SK-N-SH treated with all-trans-retinoic acid at 6 μM for 48 hours (cell line): Measurements from ENCODE around the gene MSH6.

Experiments
- ATAC-seq: fragments of 200-7000 bp; cut with Tn5 transposase; 3 replicates; pipeline ENCODE4 v1.9.1; 2020; ENCODE audit warnings: mild to moderate bottlenecking, moderate library complexity
- BACH2 ChIP-seq: fragments of 250-450 bp; sonication (Bioruptor Pico); IDR thresholded peaks from 2 replicates; pipeline ENCODE4 v1.9.0; 2021; ENCODE audit warnings: mild to moderate bottlenecking, borderline replicate concordance
- CSDC2 ChIP-seq: fragments of 250-450 bp; sonication (Bioruptor Pico); IDR thresholded peaks from 2 replicates; pipeline ENCODE4 v1.5.0; 2020; ENCODE audit warnings: mild to moderate bottlenecking, moderate library complexity
- ESRRG ChIP-seq: fragments of 250-450 bp; sonication (Bioruptor Pico); IDR thresholded peaks from 2 replicates; pipeline ENCODE4 v1.6.1; 2021; ENCODE audit warnings: mild to moderate bottlenecking
- GLIS3 ChIP-seq: fragments of 250-450 bp; sonication (Bioruptor Pico); IDR thresholded peaks from 2 replicates; pipeline ENCODE4 v1.5.0; 2020; ENCODE audit warnings: mild to moderate bottlenecking, moderate library complexity
- ISL1 ChIP-seq: fragments of 250-450 bp; sonication (Bioruptor Pico); IDR thresholded peaks from 2 replicates; pipeline ENCODE4 v2.1.2; 2022; ENCODE audit warnings: mild to moderate bottlenecking, moderate library complexity
- OSR1 ChIP-seq: fragments of 250-450 bp; sonication (Bioruptor Pico); IDR thresholded peaks from 2 replicates; pipeline ENCODE4 v1.8.0; 2022; ENCODE audit warnings: moderate library complexity, mild to moderate bottlenecking, inconsistent platforms
- PPARA ChIP-seq: fragments of 250-450 bp; sonication (Bioruptor Pico); IDR thresholded peaks from 2 replicates; pipeline ENCODE4 v1.5.0; 2020; ENCODE audit warnings: mild to moderate bottlenecking, borderline replicate concordance
- RARB ChIP-seq: fragments of 250-450 bp; sonication (Bioruptor Pico); IDR thresholded peaks from 2 replicates; pipeline ENCODE4 v1.8.0; 2021; ENCODE audit warnings: mild to moderate bottlenecking, moderate library complexity
- SNAI2 ChIP-seq: fragments of 250-450 bp; sonication (Bioruptor Pico); IDR thresholded peaks from 2 replicates; pipeline ENCODE4 v1.5.0; 2020; ENCODE audit warnings: mild to moderate bottlenecking, moderate library complexity
- TCF4 ChIP-seq: fragments of 250-450 bp; sonication (Bioruptor Pico); IDR thresholded peaks from 2 replicates; pipeline ENCODE4 v1.8.0; 2021; ENCODE audit warnings: mild to moderate bottlenecking, moderate library complexity, borderline replicate concordance
- TOX ChIP-seq: fragments of 250-450 bp; sonication (Bioruptor Pico); IDR thresholded peaks from 2 replicates; pipeline ENCODE4 v1.8.0; 2021; ENCODE audit warnings: mild to moderate bottlenecking, moderate library complexity, borderline replicate concordance
- ZC3H10 ChIP-seq: fragments of 250-450 bp; sonication (Bioruptor Pico); IDR thresholded peaks from 2 replicates; pipeline ENCODE4 v1.5.1; 2021; ENCODE audit warnings: mild to moderate bottlenecking, moderate library complexity
- ZFP3 ChIP-seq: fragments of 250-450 bp; sonication (Bioruptor Pico); IDR thresholded peaks from 2 replicates; pipeline ENCODE4 v1.5.0; 2020; ENCODE audit warnings: mild to moderate bottlenecking, moderate library complexity
- ZNF565 ChIP-seq: fragments of 450-650 bp; formaldehyde crosslinking; conservative IDR thresholded peaks from 2 replicates; pipeline ENCODE4 v1.5.0; 2020; ENCODE audit warnings: low read depth, mild to moderate bottlenecking, moderate library complexity
- ZNF70 ChIP-seq: fragments of 450-650 bp; formaldehyde crosslinking; IDR thresholded peaks from 2 replicates; pipeline ENCODE4 v1.5.0; 2020; ENCODE audit warnings: mild to moderate bottlenecking, moderate library complexity
- ZNF8 ChIP-seq: fragments of 450-650 bp; formaldehyde crosslinking; IDR thresholded peaks from 2 replicates; pipeline ENCODE4 v1.5.0; 2020; ENCODE audit warnings: mild to moderate bottlenecking, moderate library complexity
- TF ChIP-seq, protein P1 (sequence below): fragments of 250-450 bp; sonication (Bioruptor Pico); IDR thresholded peaks from 2 replicates; pipeline ENCODE4 v1.5.1; 2020; ENCODE audit warnings: low read depth, mild to moderate bottlenecking, moderate library complexity
- TF ChIP-seq, protein P2 (sequence below): fragments of 250-450 bp; sonication (Bioruptor Pico); IDR thresholded peaks from 2 replicates; pipeline ENCODE4 v1.8.0; 2020; ENCODE audit warnings: mild to moderate bottlenecking, moderate library complexity, borderline replicate concordance
- TF ChIP-seq, protein P3 (sequence below): fragments of 250-450 bp; sonication (Bioruptor Pico); IDR thresholded peaks from 2 replicates; pipeline ENCODE4 v1.5.0; 2020; ENCODE audit warnings: mild to moderate bottlenecking, moderate library complexity
- TF ChIP-seq, protein P4 (sequence below): fragments of 250-450 bp; sonication (Bioruptor Pico); IDR thresholded peaks from 2 replicates; pipeline ENCODE4 v1.8.0; 2021; ENCODE audit warnings: low read depth, mild to moderate bottlenecking, moderate library complexity, borderline replicate concordance

Gene MSH6

DNA sequence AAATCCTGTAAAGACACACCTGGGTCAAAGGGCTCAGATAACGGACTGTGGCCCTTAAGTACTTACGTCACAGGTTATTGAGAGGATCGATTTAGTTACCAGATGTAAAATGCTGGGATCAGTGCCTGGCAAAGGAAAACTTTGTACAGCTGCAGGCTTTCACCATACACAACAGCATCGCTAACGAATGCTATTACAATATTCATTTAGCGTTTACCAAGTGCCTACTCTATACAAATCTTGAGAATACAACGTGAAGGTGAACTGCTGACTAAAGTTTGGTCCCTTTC is 619 bp upstream of the MSH6 start:
- TF ChIP-seq RARB (CRISPR knock-in tag) (no peak), ZNF565 (no peak), OSR1 (no peak), ZNF8 (no peak), BACH2 (no peak), TOX (CRISPR knock-in tag) (no peak), GLIS3 (no peak), ESRRG (CRISPR knock-in tag) (no peak), TCF4 (no peak), ZC3H10 (CRISPR knock-in tag) (no peak)
- TF ChIP-seq, protein P1, sequence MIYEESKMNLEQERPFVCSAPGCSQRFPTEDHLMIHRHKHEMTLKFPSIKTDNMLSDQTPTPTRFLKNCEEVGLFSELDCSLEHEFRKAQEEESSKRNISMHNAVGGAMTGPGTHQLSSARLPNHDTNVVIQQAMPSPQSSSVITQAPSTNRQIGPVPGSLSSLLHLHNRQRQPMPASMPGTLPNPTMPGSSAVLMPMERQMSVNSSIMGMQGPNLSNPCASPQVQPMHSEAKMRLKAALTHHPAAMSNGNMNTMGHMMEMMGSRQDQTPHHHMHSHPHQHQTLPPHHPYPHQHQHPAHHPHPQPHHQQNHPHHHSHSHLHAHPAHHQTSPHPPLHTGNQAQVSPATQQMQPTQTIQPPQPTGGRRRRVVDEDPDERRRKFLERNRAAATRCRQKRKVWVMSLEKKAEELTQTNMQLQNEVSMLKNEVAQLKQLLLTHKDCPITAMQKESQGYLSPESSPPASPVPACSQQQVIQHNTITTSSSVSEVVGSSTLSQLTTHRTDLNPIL (CRISPR knock-in tag) = no peak
- ATAC-seq = peak; percentile 10; the same call in 1 of the 3 replicates

DNA sequence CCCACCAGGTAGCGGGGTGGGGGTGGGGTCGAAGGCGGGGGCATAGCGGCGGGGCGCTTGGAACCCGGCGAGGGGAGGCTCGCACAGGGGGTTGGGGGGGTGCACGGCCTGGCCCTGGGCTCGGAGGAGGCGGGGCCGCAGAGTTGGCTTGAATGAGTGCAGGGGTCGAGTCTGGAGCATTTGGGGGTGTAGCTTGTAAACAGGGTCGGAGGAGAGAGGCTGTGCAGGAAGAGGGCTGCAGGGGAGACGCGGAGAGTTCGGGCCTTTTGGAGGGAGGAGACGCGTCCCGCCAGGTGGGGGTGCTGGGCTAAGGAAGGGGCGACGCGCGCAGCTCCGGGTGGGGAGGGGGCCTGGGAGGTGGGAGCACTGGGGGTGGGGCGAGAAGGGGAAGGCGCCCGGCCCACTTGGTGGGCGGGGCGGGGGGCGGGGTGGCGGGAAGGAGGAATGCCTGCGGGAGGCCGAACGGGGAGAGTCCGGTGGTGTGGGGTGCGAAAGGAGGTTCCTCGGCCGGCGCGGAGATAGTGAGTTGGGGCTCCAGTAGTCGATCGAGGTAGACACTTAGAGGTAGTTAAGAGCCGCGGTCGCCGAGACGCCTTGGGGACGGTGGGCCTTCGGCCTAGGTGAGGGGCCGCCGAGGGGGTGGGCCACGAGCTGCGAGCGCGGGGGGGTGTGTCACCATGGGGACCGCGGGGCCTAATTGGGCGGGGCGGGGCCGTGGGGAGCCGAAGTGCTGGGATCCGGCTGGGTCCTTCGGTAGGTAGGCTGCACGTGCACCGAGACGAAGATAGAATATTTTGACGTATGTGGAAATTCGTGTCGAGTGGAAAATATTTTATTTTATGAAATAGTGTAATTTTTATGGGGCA is 774 bp downstream of the MSH6 start:
- peak; percentile 66 for ATAC-seq
- TF ChIP-seq, protein P2, sequence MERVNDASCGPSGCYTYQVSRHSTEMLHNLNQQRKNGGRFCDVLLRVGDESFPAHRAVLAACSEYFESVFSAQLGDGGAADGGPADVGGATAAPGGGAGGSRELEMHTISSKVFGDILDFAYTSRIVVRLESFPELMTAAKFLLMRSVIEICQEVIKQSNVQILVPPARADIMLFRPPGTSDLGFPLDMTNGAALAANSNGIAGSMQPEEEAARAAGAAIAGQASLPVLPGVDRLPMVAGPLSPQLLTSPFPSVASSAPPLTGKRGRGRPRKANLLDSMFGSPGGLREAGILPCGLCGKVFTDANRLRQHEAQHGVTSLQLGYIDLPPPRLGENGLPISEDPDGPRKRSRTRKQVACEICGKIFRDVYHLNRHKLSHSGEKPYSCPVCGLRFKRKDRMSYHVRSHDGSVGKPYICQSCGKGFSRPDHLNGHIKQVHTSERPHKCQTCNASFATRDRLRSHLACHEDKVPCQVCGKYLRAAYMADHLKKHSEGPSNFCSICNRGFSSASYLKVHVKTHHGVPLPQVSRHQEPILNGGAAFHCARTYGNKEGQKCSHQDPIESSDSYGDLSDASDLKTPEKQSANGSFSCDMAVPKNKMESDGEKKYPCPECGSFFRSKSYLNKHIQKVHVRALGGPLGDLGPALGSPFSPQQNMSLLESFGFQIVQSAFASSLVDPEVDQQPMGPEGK (CRISPR knock-in tag) = peak; percentile 72; the same call in 1 of the 2 replicates
- TF ChIP-seq ZNF70 (CRISPR knock-in tag) = no peak

DNA sequence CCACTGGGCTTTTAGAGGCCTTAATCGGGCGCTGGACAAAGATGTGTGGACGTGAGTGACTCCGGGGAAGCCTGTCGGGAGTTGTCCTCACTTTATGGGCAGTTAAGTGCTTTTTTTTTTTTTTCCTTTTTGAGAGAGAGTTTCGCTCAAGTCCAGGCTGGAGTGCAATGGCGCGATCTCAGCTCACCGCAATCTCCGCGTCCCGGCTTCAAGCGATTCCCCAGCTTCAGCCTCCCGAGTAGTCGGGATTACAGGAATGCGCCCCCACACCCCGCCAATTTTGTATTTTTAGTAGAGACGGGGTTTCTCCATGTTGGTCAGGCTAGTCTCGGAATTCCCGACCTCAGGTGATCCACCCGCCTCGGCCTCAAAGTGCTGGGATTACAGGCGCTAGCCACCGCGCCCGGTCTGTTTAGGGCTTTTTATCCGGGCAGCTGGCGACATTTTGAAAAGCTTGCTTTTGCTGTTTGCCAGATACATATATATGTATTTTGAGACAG is 1.5 kb downstream of the MSH6 start:
- 0 out of 2 replicates have a peak, but pooled peaks have one; percentile 13 for TF ChIP-seq ISL1 (CRISPR knock-in tag)
- TF ChIP-seq, protein P3, sequence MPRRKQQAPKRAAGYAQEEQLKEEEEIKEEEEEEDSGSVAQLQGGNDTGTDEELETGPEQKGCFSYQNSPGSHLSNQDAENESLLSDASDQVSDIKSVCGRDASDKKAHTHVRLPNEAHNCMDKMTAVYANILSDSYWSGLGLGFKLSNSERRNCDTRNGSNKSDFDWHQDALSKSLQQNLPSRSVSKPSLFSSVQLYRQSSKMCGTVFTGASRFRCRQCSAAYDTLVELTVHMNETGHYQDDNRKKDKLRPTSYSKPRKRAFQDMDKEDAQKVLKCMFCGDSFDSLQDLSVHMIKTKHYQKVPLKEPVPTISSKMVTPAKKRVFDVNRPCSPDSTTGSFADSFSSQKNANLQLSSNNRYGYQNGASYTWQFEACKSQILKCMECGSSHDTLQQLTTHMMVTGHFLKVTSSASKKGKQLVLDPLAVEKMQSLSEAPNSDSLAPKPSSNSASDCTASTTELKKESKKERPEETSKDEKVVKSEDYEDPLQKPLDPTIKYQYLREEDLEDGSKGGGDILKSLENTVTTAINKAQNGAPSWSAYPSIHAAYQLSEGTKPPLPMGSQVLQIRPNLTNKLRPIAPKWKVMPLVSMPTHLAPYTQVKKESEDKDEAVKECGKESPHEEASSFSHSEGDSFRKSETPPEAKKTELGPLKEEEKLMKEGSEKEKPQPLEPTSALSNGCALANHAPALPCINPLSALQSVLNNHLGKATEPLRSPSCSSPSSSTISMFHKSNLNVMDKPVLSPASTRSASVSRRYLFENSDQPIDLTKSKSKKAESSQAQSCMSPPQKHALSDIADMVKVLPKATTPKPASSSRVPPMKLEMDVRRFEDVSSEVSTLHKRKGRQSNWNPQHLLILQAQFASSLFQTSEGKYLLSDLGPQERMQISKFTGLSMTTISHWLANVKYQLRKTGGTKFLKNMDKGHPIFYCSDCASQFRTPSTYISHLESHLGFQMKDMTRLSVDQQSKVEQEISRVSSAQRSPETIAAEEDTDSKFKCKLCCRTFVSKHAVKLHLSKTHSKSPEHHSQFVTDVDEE (CRISPR knock-in tag) = no peak
- ATAC-seq = no peak

DNA sequence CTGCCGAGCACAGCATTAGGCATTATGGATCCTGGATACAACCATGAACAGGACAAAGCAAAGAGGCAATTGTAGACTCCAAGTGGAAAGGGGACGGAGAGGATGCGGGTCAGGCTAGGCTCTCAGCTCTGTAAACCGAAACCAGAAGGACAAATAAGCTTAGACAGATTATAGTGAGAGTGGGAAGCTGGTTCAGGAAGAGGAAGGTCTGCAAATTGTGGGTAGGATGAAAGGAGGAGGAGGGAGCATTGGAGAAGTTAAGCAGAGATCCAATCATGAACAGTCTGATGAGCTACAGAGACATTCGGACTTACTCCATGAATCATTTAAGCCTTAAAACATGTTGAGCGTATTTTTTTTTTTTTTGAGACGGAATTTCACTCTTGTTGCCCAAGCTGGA is 3.0 kb downstream of the MSH6 start:
- ATAC-seq = no peak
- no peak for TF ChIP-seq ISL1 (CRISPR knock-in tag)
- no peak for TF ChIP-seq ZNF565
- TF ChIP-seq ESRRG (CRISPR knock-in tag) = no peak
- TF ChIP-seq TOX (CRISPR knock-in tag) = no peak
- TF ChIP-seq CSDC2 (CRISPR knock-in tag) = no peak
- no peak for TF ChIP-seq ZFP3 (CRISPR knock-in tag)

DNA sequence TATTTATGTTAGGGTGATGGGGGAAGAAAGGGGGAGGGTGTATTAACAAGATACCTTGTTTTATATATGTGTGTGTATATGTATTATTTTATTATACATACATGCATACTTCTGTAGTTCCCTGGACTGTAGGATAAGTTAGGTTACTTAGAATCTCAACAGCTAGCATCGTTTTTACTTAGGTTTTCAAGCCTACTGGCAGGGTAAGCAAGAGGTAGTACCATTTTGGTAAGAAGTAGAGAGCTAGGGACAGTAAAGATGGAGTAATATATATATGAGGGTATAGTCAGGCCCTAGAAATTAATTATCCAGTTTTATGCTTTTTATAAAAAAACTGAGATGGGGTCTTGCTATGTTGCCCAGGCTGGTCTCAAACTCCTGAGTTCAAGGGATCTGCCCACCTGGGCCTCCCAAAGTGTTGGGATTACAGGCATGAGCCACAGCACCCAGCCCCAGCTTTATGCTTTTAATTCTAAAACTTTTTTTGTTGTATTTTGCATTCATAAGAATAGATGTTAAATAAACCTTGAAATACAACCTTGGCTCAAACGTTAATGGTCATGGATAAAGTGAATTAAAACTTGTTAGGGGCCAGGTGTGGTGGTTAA is 13.2 kb downstream of the MSH6 start:
- no peak for ATAC-seq
- TF ChIP-seq GLIS3 (no peak), PPARA (CRISPR knock-in tag) (no peak), SNAI2 (CRISPR knock-in tag) (no peak), ZNF8 (no peak), ZNF565 (no peak), TOX (CRISPR knock-in tag) (no peak), ZC3H10 (CRISPR knock-in tag) (no peak), OSR1 (no peak)
- TF ChIP-seq, protein P4, sequence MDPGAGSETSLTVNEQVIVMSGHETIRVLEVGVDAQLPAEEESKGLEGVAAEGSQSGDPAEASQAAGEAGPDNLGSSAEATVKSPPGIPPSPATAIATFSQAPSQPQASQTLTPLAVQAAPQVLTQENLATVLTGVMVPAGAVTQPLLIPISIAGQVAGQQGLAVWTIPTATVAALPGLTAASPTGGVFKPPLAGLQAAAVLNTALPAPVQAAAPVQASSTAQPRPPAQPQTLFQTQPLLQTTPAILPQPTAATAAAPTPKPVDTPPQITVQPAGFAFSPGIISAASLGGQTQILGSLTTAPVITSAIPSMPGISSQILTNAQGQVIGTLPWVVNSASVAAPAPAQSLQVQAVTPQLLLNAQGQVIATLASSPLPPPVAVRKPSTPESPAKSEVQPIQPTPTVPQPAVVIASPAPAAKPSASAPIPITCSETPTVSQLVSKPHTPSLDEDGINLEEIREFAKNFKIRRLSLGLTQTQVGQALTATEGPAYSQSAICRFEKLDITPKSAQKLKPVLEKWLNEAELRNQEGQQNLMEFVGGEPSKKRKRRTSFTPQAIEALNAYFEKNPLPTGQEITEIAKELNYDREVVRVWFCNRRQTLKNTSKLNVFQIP (CRISPR knock-in tag) = no peak
